HEK293 (cell line): Measurements from ENCODE around the gene ATXN7L3B.

Source experiments
- CTCF ChIA-PET: fragments of 350-600 bp; formaldehyde crosslinking; extraction: SDS; loops from one replicate; lab custom pipeline; 2021; ENCODE audit warnings: antibody characterized with exemption; lab: Yijun Ruan, JAX
- POLR2A ChIA-PET: fragments of 300-600 bp; formaldehyde crosslinking; extraction: SDS; loops from one replicate; lab custom pipeline; 2020; ENCODE audit warnings: antibody characterized with exemption, inconsistent platforms; lab: Yijun Ruan, JAX
- H3K27ac ChIP-seq: fragments of 200-500 bp; sonication (Bioruptor generic); 2 replicates; pipeline ENCODE4 v1.5.1; 2014; ENCODE audit warnings: low read depth, low read length, control low read depth, inconsistent platforms; ENCODE audit errors: extremely low read depth
- H3K36me3 ChIP-seq, 2 experiments: fragments of 200-500 bp in 1 of 2; sonication (Bioruptor generic) in 1 of 2; 1 replicate in 1 of 2; 2 replicates in 1 of 2; pipeline ENCODE4 v1.5.1; 2014 to 2017; ENCODE audit warnings: inconsistent platforms in 2 of 2, low read length in 2 of 2; ENCODE audit not compliant: control insufficient read depth in 2 of 2, insufficient read depth in 1 of 2
- H3K4me1 ChIP-seq: fragments of 200-500 bp; sonication (Bioruptor generic); 2 replicates; pipeline ENCODE4 v1.5.1; 2014; ENCODE audit warnings: mild to moderate bottlenecking, low read length, inconsistent platforms; ENCODE audit not compliant: control insufficient read depth, insufficient read depth
- H3K4me3 ChIP-seq: 2 replicates; pipeline ENCODE4 v1.5.1; 2011; ENCODE audit warnings: low read depth, mild to moderate bottlenecking, control low read depth, low read length, moderate library complexity
- H3K9me3 ChIP-seq: fragments of 200-500 bp; sonication (Bioruptor generic); 2 replicates; pipeline ENCODE4 v1.5.1; 2014; ENCODE audit warnings: low read depth, low read length, inconsistent platforms; ENCODE audit not compliant: control insufficient read depth, insufficient read depth
- HOXD13 ChIP-seq: sonication (generic); formaldehyde crosslinking; IDR thresholded peaks from 2 replicates; pipeline ENCODE4 v1.8.0; 2022; ENCODE audit warnings: missing genetic modification reagents, borderline replicate concordance
- KLF10 ChIP-seq: fragments of 450-650 bp; IDR thresholded peaks from 2 replicates; pipeline ENCODE4 v1.5.1; 2018; ENCODE audit warnings: missing biosample characterization, mild to moderate bottlenecking, missing genetic modification characterization
- OVOL3 ChIP-seq: fragments of 450-650 bp; formaldehyde crosslinking; IDR thresholded peaks from 2 replicates; pipeline ENCODE4 v1.5.1; 2016; ENCODE audit warnings: missing biosample characterization, missing genetic modification characterization
- REPIN1 ChIP-seq: fragments of 450-650 bp; formaldehyde crosslinking; IDR thresholded peaks from 2 replicates; pipeline ENCODE4 v1.5.1; 2017; ENCODE audit warnings: missing biosample characterization, missing genetic modification characterization, low read depth
- SP2 ChIP-seq: fragments of 450-650 bp; formaldehyde crosslinking; IDR thresholded peaks from 2 replicates; pipeline ENCODE4 v1.5.1; 2016; ENCODE audit warnings: missing biosample characterization, missing genetic modification characterization
- ZBTB8A ChIP-seq: fragments of 450-650 bp; formaldehyde crosslinking; IDR thresholded peaks from 2 replicates; pipeline ENCODE4 v1.5.1; 2016; ENCODE audit warnings: missing biosample characterization, missing genetic modification characterization
- ZEB2 ChIP-seq: fragments of 450-650 bp; formaldehyde crosslinking; IDR thresholded peaks from 2 replicates; pipeline ENCODE4 v1.5.1; 2016; ENCODE audit warnings: missing biosample characterization, missing genetic modification characterization
- ZFP37 ChIP-seq: fragments of 450-650 bp; formaldehyde crosslinking; IDR thresholded peaks from 2 replicates; pipeline ENCODE4 v1.5.1; 2016; ENCODE audit warnings: missing biosample characterization, missing genetic modification characterization
- ZFP69B ChIP-seq: fragments of 450-650 bp; formaldehyde crosslinking; IDR thresholded peaks from 2 replicates; pipeline ENCODE4 v1.5.1; 2016; ENCODE audit warnings: missing biosample characterization, missing genetic modification characterization
- ZNF16 ChIP-seq: fragments of 450-650 bp; formaldehyde crosslinking; IDR thresholded peaks from 2 replicates; pipeline ENCODE4 v1.5.1; 2016; ENCODE audit warnings: low read depth, missing biosample characterization, missing genetic modification characterization
- ZNF169 ChIP-seq: fragments of 450-650 bp; formaldehyde crosslinking; IDR thresholded peaks from 2 replicates; pipeline ENCODE4 v1.5.1; 2016; ENCODE audit warnings: missing biosample characterization, missing genetic modification characterization
- ZNF391 ChIP-seq: fragments of 450-650 bp; formaldehyde crosslinking; IDR thresholded peaks from 2 replicates; pipeline ENCODE4 v1.5.1; 2016; ENCODE audit warnings: low read depth, missing biosample characterization, missing genetic modification characterization, borderline replicate concordance
- ZNF473 ChIP-seq: fragments of 450-650 bp; formaldehyde crosslinking; IDR thresholded peaks from 2 replicates; pipeline ENCODE4 v1.5.1; 2017; ENCODE audit warnings: missing biosample characterization, missing genetic modification characterization
- ZNF544 ChIP-seq: fragments of 450-650 bp; formaldehyde crosslinking; IDR thresholded peaks from 2 replicates; pipeline ENCODE4 v1.5.0; 2017; ENCODE audit warnings: missing biosample characterization, missing genetic modification characterization
- ZNF629 ChIP-seq: fragments of 450-650 bp; formaldehyde crosslinking; IDR thresholded peaks from 2 replicates; pipeline ENCODE4 v1.5.1; 2017; ENCODE audit warnings: missing biosample characterization, missing genetic modification characterization
- ZXDB ChIP-seq: fragments of 450-650 bp; formaldehyde crosslinking; IDR thresholded peaks from 2 replicates; pipeline ENCODE4 v1.5.1; 2016; ENCODE audit warnings: missing biosample characterization, missing genetic modification characterization
- TF ChIP-seq, protein P1 (sequence below): fragments of 450-650 bp; formaldehyde crosslinking; IDR thresholded peaks from 2 replicates; pipeline ENCODE4 v1.5.1; 2016; ENCODE audit warnings: missing biosample characterization, missing genetic modification characterization
- TF ChIP-seq, protein P2 (sequence below): fragments of 450-650 bp; formaldehyde crosslinking; IDR thresholded peaks from 2 replicates; pipeline ENCODE4 v1.5.1; 2017; ENCODE audit warnings: missing biosample characterization, mild to moderate bottlenecking, missing genetic modification characterization, moderate library complexity
- TF ChIP-seq, protein P3 (sequence below): fragments of 450-650 bp; formaldehyde crosslinking; IDR thresholded peaks from 2 replicates; pipeline ENCODE4 v1.5.1; 2016; ENCODE audit warnings: missing biosample characterization, missing genetic modification characterization
- TF ChIP-seq, protein P4 (sequence below): sonication (generic); formaldehyde crosslinking; IDR thresholded peaks from 2 replicates; pipeline ENCODE4 v1.8.1; 2022; ENCODE audit warnings: mild to moderate bottlenecking, moderate library complexity, missing genetic modification reagents

Gene ATXN7L3B

DNA sequence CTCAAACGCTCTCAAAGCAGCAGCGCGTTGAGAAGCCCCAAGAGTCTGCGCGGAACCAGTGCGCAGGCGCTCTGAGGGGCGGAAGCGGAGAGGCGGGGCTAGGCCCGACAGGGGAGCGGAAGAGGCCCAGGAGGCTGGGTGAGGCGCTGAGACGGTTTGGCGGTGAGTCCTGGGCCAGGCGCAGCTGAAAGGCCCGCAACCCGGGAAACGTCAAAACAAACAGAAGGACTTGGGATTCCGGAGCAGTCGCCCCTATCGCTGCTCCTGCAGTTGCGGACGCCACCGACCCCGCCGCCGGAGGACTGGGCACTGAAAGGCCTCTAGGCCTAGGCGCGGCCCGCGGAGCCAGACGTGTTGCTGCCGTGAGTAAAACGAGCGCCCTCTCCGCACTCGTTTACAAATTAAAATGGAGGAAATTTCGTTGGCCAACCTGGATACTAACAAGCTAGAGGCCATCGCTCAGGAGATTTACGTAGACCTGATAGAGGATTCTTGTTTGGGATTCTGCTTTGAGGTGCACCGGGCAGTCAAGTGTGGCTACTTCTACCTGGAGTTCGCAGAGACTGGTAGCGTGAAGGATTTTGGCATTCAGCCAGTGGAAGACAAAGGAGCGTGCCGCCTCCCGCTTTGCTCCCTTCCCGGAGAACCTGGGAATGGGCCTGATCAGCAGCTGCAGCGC is at the start of gene ATXN7L3B (continued):
- TF ChIP-seq SP2 (tag by site-specific recombination) (peak; percentile 64), HOXD13 (CRISPR knock-in tag) (peak; percentile 21; the same call in 1 of the 2 replicates), ZBTB8A (tag by site-specific recombination) (peak; percentile 45), ZFP69B (tag by site-specific recombination) (peak; percentile 21; the same call in 1 of the 2 replicates), ZFP37 (peak; percentile 82), ZNF16 (tag by site-specific recombination) (0 out of 2 replicates have a peak, but pooled peaks have one; percentile 16), ZNF169 (tag by site-specific recombination) (no peak), ZNF391 (peak; percentile 22; the same call in 1 of the 2 replicates), ZNF629 (tag by site-specific recombination) (0 out of 2 replicates have a peak, but pooled peaks have one; percentile 23)
- TF ChIP-seq, protein P1, sequence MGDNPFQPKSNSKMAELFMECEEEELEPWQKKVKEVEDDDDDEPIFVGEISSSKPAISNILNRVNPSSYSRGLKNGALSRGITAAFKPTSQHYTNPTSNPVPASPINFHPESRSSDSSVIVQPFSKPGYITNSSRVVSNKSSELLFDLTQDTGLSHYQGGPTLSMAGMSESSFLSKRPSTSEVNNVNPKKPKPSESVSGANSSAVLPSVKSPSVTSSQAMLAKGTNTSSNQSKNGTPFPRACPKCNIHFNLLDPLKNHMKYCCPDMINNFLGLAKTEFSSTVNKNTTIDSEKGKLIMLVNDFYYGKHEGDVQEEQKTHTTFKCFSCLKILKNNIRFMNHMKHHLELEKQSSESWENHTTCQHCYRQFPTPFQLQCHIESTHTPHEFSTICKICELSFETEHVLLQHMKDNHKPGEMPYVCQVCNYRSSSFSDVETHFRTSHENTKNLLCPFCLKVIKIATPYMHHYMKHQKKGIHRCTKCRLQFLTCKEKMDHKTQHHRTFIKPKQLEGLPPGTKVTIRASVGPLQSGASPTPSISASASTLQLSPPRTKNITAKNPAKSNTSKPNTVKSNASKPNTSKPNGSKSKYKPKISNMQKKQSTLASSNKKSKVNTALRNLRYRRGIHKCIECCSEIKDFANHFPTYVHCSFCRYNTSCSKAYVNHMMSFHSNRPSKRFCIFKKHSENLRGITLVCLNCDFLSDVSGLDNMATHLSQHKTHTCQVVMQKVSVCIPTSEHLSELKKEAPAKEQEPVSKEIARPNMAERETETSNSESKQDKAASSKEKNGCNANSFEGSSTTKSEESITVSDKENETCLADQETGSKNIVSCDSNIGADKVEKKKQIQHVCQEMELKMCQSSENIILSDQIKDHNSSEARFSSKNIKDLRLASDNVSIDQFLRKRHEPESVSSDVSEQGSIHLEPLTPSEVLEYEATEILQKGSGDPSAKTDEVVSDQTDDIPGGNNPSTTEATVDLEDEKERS (tag by site-specific recombination): 0 out of 2 replicates have a peak, but pooled peaks have one; percentile 19

DNA sequence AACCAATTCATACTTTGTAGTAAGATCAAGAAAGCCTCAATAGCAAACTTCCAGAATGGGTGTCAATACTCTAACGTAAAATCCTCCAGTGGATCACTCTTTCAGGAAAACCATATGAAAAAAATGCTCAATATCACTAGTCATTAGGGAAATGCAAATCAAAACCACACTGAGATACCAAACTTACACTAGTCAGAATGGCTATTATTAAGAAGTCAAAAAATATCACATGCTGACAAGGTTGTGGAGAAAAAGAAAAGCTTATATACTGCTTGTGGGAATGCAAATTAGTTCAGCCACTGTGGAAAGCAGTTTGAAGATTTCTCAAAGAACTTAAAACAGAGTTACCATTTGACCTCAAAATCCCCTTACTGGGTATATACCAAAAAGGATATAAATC is 49.5 kb upstream of the ATXN7L3B start:
- CTCF ChIA-PET: no interaction called here

DNA sequence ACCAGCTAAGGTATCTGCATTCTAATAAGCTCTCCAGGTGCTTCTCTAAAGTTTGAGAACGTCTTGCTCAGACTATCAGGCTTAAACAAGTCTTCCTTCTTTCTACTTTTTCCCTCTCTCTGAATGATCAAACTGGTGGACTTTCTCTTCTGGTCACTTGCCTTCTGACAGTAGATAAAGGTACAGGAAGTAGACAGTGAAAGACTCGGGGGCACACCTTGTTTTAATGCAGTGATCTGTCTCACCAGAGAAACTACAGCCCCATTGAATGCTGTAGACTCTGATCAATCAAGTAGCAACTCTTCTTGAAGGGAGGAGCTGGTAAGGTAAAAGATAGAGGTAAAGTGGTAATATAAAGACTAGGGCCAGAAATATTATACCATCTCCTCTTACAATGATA is 48.1 kb upstream of the ATXN7L3B start:
- TF ChIP-seq, protein P2, sequence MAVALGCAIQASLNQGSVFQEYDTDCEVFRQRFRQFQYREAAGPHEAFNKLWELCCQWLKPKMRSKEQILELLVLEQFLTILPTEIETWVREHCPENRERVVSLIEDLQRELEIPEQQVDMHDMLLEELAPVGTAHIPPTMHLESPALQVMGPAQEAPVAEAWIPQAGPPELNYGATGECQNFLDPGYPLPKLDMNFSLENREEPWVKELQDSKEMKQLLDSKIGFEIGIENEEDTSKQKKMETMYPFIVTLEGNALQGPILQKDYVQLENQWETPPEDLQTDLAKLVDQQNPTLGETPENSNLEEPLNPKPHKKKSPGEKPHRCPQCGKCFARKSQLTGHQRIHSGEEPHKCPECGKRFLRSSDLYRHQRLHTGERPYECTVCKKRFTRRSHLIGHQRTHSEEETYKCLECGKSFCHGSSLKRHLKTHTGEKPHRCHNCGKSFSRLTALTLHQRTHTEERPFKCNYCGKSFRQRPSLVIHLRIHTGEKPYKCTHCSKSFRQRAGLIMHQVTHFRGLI (tag by site-specific recombination): no peak
- TF ChIP-seq ZXDB (tag by site-specific recombination) (no peak), REPIN1 (tag by site-specific recombination) (no peak), ZEB2 (tag by site-specific recombination) (no peak), ZNF473 (no peak), KLF10 (no peak), ZNF544 (tag by site-specific recombination) (no peak)
- TF ChIP-seq, protein P3, sequence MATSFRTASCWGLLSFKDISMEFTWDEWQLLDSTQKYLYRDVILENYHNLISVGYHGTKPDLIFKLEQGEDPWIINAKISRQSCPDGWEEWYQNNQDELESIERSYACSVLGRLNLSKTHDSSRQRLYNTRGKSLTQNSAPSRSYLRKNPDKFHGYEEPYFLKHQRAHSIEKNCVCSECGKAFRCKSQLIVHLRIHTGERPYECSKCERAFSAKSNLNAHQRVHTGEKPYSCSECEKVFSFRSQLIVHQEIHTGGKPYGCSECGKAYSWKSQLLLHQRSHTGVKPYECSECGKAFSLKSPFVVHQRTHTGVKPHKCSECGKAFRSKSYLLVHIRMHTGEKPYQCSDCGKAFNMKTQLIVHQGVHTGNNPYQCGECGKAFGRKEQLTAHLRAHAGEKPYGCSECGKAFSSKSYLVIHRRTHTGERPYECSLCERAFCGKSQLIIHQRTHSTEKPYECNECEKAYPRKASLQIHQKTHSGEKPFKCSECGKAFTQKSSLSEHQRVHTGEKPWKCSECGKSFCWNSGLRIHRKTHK: no peak
- TF ChIP-seq, protein P4, sequence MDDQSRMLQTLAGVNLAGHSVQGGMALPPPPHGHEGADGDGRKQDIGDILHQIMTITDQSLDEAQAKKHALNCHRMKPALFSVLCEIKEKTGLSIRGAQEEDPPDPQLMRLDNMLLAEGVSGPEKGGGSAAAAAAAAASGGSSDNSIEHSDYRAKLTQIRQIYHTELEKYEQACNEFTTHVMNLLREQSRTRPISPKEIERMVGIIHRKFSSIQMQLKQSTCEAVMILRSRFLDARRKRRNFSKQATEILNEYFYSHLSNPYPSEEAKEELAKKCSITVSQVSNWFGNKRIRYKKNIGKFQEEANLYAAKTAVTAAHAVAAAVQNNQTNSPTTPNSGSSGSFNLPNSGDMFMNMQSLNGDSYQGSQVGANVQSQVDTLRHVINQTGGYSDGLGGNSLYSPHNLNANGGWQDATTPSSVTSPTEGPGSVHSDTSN: no peak
- TF ChIP-seq, protein P1 (tag by site-specific recombination): no peak
- TF ChIP-seq, all 188 proteins: peak for 0
- POLR2A ChIA-PET: no interaction called here
- Histone ChIP-seq H3K4me1 (no peaks in the 10 kb centered on the region), H3K36me3 (no peaks in the 10 kb centered on the region), H3K9me3 (no peaks in the 10 kb centered on the region), H3K27ac (no peak overlapping the region), H3K4me3 (no peak overlapping the region)
- CTCF ChIA-PET: no interaction called here

More for the DNA sequence above, 49.5 kb upstream of the ATXN7L3B start:
- POLR2A ChIA-PET: no interaction called here
- Histone ChIP-seq H3K4me3 (no peak overlapping the region), H3K9me3 (no peaks in the 10 kb centered on the region), H3K36me3 (no peaks in the 10 kb centered on the region), H3K4me1 (no peaks in the 10 kb centered on the region), H3K27ac (no peak overlapping the region)
- no peak for TF ChIP-seq OVOL3 (tag by site-specific recombination)
